A673 (cell line): Measurements from ENCODE around the gene CCDC80. TPM values are rescaled to one million over a fixed set of nuclear protein-coding genes. Genes with fewer than 3 reads are reported as not detected.

Source experiments
- BruUV-seq: library from RNA; stranded (reverse); fragments of 400-500 nt; replicated peaks from 2 replicates; lab custom pipeline; 2021; lab: Mats Ljungman, UMichigan
- CTCF ChIA-PET: fragments of 300-600 bp; sonication (Branson Sonifier 250); formaldehyde crosslinking; loops from one replicate; lab custom pipeline; 2022; ENCODE audit warnings: antibody characterized with exemption; lab: Charles Lee
- POLR2A ChIA-PET: fragments of 300-600 bp; sonication (Branson Sonifier 250); formaldehyde crosslinking; loops from one replicate; lab custom pipeline; 2022; ENCODE audit warnings: antibody characterized with exemption; ENCODE audit not compliant: low non-redundant PET; lab: Charles Lee
- DNase-seq: peaks from one replicate; pipeline ENCODE4 v3.0.0-alpha.2; 2015; ENCODE audit warnings: low spot score
- H3K27ac ChIP-seq: fragments of 200-600 bp; sonication (generic); 2 replicates; pipeline ENCODE4 v1.5.1; 2016; ENCODE audit warnings: mixed run types, low read depth, mild to moderate bottlenecking, mixed read lengths, antibody characterized with exemption, low read length; ENCODE audit not compliant: poor library complexity, severe bottlenecking
- H3K27me3 ChIP-seq: fragments of 200-600 bp; sonication (generic); replicated peaks from 2 replicates; pipeline ENCODE4 v1.6.1; 2017; ENCODE audit warnings: mixed run types, low read depth, mild to moderate bottlenecking, mixed read lengths, antibody characterized with exemption, low read length; ENCODE audit not compliant: insufficient read depth, poor library complexity
- H3K36me3 ChIP-seq: fragments of 200-600 bp; sonication (generic); 2 replicates; pipeline ENCODE4 v1.6.1; 2016; ENCODE audit warnings: mixed run types, mild to moderate bottlenecking, mixed read lengths, antibody characterized with exemption, low read length; ENCODE audit not compliant: insufficient read depth, poor library complexity, severe bottlenecking
- H3K4me1 ChIP-seq: fragments of 200-600 bp; sonication (generic); 2 replicates; pipeline ENCODE4 v1.6.1; 2017; ENCODE audit warnings: mixed run types, mild to moderate bottlenecking, mixed read lengths, antibody characterized with exemption, low read length; ENCODE audit not compliant: insufficient read depth, poor library complexity, severe bottlenecking
- H3K4me3 ChIP-seq: fragments of 200-600 bp; sonication (generic); 2 replicates; pipeline ENCODE4 v1.5.1; 2016; ENCODE audit warnings: low read depth, mixed run types, mild to moderate bottlenecking, mixed read lengths, low read length; ENCODE audit not compliant: poor library complexity, severe bottlenecking
- H3K9me3 ChIP-seq: fragments of 200-600 bp; sonication (generic); 2 replicates; pipeline ENCODE4 v1.6.1; 2016; ENCODE audit warnings: mixed run types, low read depth, mild to moderate bottlenecking, mixed read lengths, antibody characterized with exemption, low read length; ENCODE audit not compliant: poor library complexity, severe bottlenecking
- EZH2 ChIP-seq: fragments of 200-600 bp; sonication (generic); IDR thresholded peaks from 2 replicates; pipeline ENCODE4 v1.6.1; 2017; ENCODE audit warnings: borderline replicate concordance, low read depth, mild to moderate bottlenecking, mixed read lengths, antibody characterized with exemption, low read length; ENCODE audit not compliant: poor library complexity, severe bottlenecking
- intact Hi-C: fragments of 100-400 bp; cut with micrococcal nuclease; formaldehyde crosslinking; loops from one replicate; pipeline ENCODE4 v1.10.0; 2022; ENCODE audit not compliant: unreplicated experiment
- total RNA-seq: library from RNA; stranded (reverse); gene quantifications from 2 replicates; pipeline ENCODE4 v1.2.3, GENCODE V29; 2021
- TF ChIP-seq, protein P1 (sequence below): fragments of 300-800, 200-600 bp; sonication (generic); conservative IDR thresholded peaks from 2 replicates; pipeline ENCODE4 v1.5.1; 2017; ENCODE audit warnings: low read depth, mild to moderate bottlenecking, antibody characterized with exemption, low read length, moderate library complexity, mixed read lengths

The CCDC80 gene
- total RNA-seq, 1 experiment from 2014 or later = 4.7 TPM

DNA sequence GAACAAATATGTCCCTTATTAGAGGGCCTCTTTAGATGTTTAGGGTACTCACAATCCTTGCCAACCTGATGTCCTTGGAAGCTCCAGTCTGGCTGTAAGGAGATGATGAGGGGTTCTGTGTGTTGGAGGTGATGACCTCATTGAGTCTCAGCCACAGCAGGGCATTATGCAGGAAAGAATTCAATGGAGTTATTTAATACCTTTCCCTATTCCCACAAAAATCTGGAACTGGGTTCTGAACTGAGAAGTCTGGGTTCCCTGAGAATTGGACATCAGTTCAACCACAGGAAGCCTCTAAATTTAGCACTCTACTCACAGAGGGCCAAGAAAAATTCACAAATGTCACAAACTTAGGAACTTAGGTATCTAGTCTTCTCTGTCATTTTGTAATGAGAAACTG is 42.2 kb downstream of the CCDC80 start:
- TF ChIP-seq EZH2 = no peak
- TF ChIP-seq, protein P1, sequence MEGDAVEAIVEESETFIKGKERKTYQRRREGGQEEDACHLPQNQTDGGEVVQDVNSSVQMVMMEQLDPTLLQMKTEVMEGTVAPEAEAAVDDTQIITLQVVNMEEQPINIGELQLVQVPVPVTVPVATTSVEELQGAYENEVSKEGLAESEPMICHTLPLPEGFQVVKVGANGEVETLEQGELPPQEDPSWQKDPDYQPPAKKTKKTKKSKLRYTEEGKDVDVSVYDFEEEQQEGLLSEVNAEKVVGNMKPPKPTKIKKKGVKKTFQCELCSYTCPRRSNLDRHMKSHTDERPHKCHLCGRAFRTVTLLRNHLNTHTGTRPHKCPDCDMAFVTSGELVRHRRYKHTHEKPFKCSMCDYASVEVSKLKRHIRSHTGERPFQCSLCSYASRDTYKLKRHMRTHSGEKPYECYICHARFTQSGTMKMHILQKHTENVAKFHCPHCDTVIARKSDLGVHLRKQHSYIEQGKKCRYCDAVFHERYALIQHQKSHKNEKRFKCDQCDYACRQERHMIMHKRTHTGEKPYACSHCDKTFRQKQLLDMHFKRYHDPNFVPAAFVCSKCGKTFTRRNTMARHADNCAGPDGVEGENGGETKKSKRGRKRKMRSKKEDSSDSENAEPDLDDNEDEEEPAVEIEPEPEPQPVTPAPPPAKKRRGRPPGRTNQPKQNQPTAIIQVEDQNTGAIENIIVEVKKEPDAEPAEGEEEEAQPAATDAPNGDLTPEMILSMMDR = no peak
- intact Hi-C loops = no loop called here
- Histone ChIP-seq H3K27me3 (no peaks in the 10 kb centered on the region), H3K4me3 (no peak overlapping the region), H3K4me1 (no peaks in the 10 kb centered on the region), H3K36me3 (no peaks in the 10 kb centered on the region), H3K27ac (no peak overlapping the region), H3K9me3 (no peaks in the 10 kb centered on the region)
- ChIA-PET CTCF (no interaction called here), POLR2A (no interaction called here)
- DNase-seq = no peak
- no TSS peak for BruUV-seq

DNA sequence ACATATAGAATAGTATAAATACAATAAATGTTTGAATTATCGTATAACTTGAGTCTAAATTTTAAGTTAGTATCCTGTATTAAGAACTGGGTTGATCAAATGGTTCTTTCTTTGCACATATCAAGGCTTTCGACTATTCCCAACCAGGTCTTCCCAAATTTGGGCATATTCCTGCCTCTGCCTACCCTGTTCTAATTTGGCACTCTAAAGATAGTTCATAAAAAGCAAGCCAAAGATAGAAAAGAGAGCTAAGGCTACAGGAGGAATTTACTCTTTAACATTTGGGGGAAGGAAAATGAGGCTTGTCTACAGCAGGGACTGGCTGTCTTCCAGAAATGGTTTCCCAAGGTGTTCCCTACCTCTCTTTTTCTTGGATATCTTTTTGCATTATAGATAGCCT is 43.0 kb downstream of the CCDC80 start:
- POLR2A ChIA-PET = no interaction called here
- Histone ChIP-seq H3K9me3 (no peaks in the 10 kb centered on the region), H3K36me3 (no peaks in the 10 kb centered on the region), H3K27me3 (no peaks in the 10 kb centered on the region), H3K27ac (no peak overlapping the region), H3K4me1 (no peaks in the 10 kb centered on the region), H3K4me3 (no peak overlapping the region)
- intact Hi-C loops = no loop called here
- no peak for DNase-seq
- TF ChIP-seq, protein P1 = no peak
- TF ChIP-seq EZH2 = no peak
- BruUV-seq = no TSS peak
- CTCF ChIA-PET = no interaction called here

DNA sequence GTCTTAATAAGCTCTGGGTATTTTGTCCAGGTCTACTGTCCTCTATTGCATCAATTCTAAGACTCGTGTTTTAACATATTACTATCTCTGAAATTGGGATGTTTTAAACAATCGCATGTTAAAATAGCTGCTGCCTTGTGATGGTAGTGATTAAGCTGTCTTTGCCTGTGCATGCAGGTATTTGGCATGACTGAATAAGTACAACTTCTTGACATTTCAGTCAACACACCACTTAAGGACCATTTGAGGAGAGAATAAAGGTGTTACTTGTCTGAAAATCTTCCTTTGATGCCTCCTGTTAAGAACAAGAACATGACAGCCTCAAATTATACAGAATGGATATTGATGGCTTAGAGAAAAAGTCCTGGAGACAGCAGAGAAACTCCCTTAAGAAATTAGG is 46.1 kb downstream of the CCDC80 start:
- CTCF ChIA-PET = no interaction called here

More for the DNA sequence above, 46.1 kb downstream of the CCDC80 start:
- no TSS peak for BruUV-seq
- no peak overlapping the region for H3K4me3 ChIP-seq
- POLR2A ChIA-PET = no interaction called here
- H3K4me1 ChIP-seq = no peaks in the 10 kb centered on the region
- H3K27ac ChIP-seq = no peak overlapping the region
- no peak for DNase-seq
- intact Hi-C loops = no loop called here
- H3K27me3 ChIP-seq = no peaks in the 10 kb centered on the region
- TF ChIP-seq EZH2 = no peak
- TF ChIP-seq, protein P1 = no peak
- no peaks in the 10 kb centered on the region for H3K9me3 ChIP-seq
- H3K36me3 ChIP-seq = no peaks in the 10 kb centered on the region
